Neural cell (in vitro differentiated cells): ENCODE data around the gene SYT5. TPM values are rescaled to one million over a fixed set of nuclear protein-coding genes. Genes with fewer than 3 reads are reported as not detected.

ENCODE experiments used
- H2AFZ ChIP-seq: fragments of 200-600, 300-800 bp; sonication (generic), shearing (Covaris generic); 2 replicates; pipeline ENCODE4 v1.6.0; 2014; ENCODE audit warnings: low read depth, mild to moderate bottlenecking, antibody characterized with exemption, low read length, moderate library complexity
- H3F3A ChIP-seq: fragments of 200-600 bp; shearing (Covaris generic); 2 replicates; pipeline ENCODE4 v1.6.1; 2016; ENCODE audit warnings: mild to moderate bottlenecking, moderate library complexity, mixed read lengths, antibody characterized with exemption, low read length; ENCODE audit not compliant: insufficient read depth, poor library complexity, severe bottlenecking
- H3K27ac ChIP-seq: fragments of 200-600, 300-800 bp; sonication (generic), shearing (Covaris generic); 2 replicates; pipeline ENCODE4 v1.5.1; 2014; ENCODE audit warnings: mild to moderate bottlenecking, low read length, moderate library complexity
- H3K27me3 ChIP-seq: fragments of 300-800, 200-600 bp; sonication (generic), shearing (Covaris generic); 2 replicates; pipeline ENCODE4 v1.6.0; 2014; ENCODE audit warnings: mild to moderate bottlenecking, low read depth, low read length, moderate library complexity; ENCODE audit not compliant: insufficient read depth
- H3K36me3 ChIP-seq: fragments of 300-800, 200-600 bp; sonication (generic), shearing (Covaris generic); 2 replicates; pipeline ENCODE4 v1.5.1; 2014; ENCODE audit warnings: mild to moderate bottlenecking, antibody characterized with exemption, low read length, moderate library complexity; ENCODE audit not compliant: insufficient read depth
- H3K4me2 ChIP-seq: fragments of 300-800, 200-600 bp; sonication (generic), shearing (Covaris generic); 2 replicates; pipeline ENCODE4 v1.6.0; 2014; ENCODE audit warnings: mild to moderate bottlenecking, low read length
- H3K4me3 ChIP-seq: fragments of 300-800, 200-600 bp; sonication (generic), shearing (Covaris generic); 2 replicates; pipeline ENCODE4 v1.5.1; 2014; ENCODE audit warnings: mild to moderate bottlenecking, low read length, moderate library complexity
- H3K79me2 ChIP-seq: fragments of 200-600 bp; shearing (Covaris generic); replicated peaks from 2 replicates; pipeline ENCODE4 v1.6.0; 2014; ENCODE audit warnings: mild to moderate bottlenecking, low read length, moderate library complexity; ENCODE audit not compliant: insufficient read depth
- H3K9ac ChIP-seq: fragments of 300-800, 200-600 bp; sonication (generic), shearing (Covaris generic); 2 replicates; pipeline ENCODE4 v1.6.1; 2016; ENCODE audit warnings: mild to moderate bottlenecking, low read length, mixed read lengths
- H3K9me2 ChIP-seq: fragments of 200-600 bp; shearing (Covaris generic); 2 replicates; pipeline ENCODE4 v1.6.1; 2016; ENCODE audit warnings: mild to moderate bottlenecking, low read length, mixed read lengths; ENCODE audit not compliant: insufficient read depth
- H3K9me3 ChIP-seq: fragments of 200-600, 300-800 bp; sonication (generic), shearing (Covaris generic); 2 replicates; pipeline ENCODE4 v1.6.1; 2016; ENCODE audit warnings: mild to moderate bottlenecking, mixed run types, low read length, moderate library complexity, mixed read lengths
- H4K20me1 ChIP-seq: fragments of 200-600 bp; shearing (Covaris generic); 2 replicates; pipeline ENCODE4 v1.6.1; 2016; ENCODE audit warnings: mild to moderate bottlenecking, mixed run types; ENCODE audit not compliant: insufficient read depth
- EP300 ChIP-seq: fragments of 450-650 bp; conservative IDR thresholded peaks from 2 replicates; pipeline ENCODE4 v1.6.1; 2014; ENCODE audit warnings: antibody characterized with exemption, mild to moderate bottlenecking, moderate library complexity; ENCODE audit not compliant: poor library complexity, severe bottlenecking
- MXI1 ChIP-seq: fragments of 450-650 bp; conservative IDR thresholded peaks from 2 replicates; pipeline ENCODE4 v1.6.1; 2014; ENCODE audit warnings: antibody characterized with exemption, mild to moderate bottlenecking; ENCODE audit not compliant: poor library complexity, severe bottlenecking
- POLR2AphosphoS5 ChIP-seq: IDR thresholded peaks from 2 replicates; pipeline ENCODE4 v1.6.1; 2012
- RAD21 ChIP-seq: fragments of 450-650 bp; conservative IDR thresholded peaks from 2 replicates; pipeline ENCODE4 v1.6.1; 2014; ENCODE audit warnings: antibody characterized with exemption, mild to moderate bottlenecking, moderate library complexity
- SMC3 ChIP-seq: fragments of 450-650 bp; conservative IDR thresholded peaks from 2 replicates; pipeline ENCODE4 v1.6.1; 2014; ENCODE audit warnings: antibody characterized with exemption, mild to moderate bottlenecking, moderate library complexity; ENCODE audit not compliant: poor library complexity
- TAF1 ChIP-seq: IDR thresholded peaks from 2 replicates; pipeline ENCODE4 v1.6.1; 2012; ENCODE audit warnings: low read depth
- polyA plus RNA-seq: library from polyadenylated mRNA; depleted of rRNA; stranded (reverse); fragments of >200 nt; gene quantifications from 2 replicates; pipeline ENCODE4 v1.2.3, GENCODE V29; 2014
- small RNA-seq, 3 experiments: library from RNA; depleted of rRNA; stranded (forward); fragments of <200 nt; gene quantifications; one replicate each; pipeline ENCODE3, GENCODE V24; 2012
- TF ChIP-seq, protein P1 (sequence below): IDR thresholded peaks from 2 replicates; pipeline ENCODE4 v1.6.1; 2012; ENCODE audit warnings: borderline replicate concordance
- TF ChIP-seq, protein P2 (sequence below): fragments of 450-650 bp; IDR thresholded peaks from 2 replicates; pipeline ENCODE4 v1.5.1; 2014; ENCODE audit warnings: antibody characterized with exemption, mild to moderate bottlenecking, moderate library complexity; ENCODE audit not compliant: poor library complexity, severe bottlenecking

The SYT5 gene
- polyA plus RNA-seq, 1 donor from 2014 or later = 237 TPM

GRCh38 chr19:55131421-55131820 lies 48.7 kb downstream of the SYT5 start:
- no peaks in the 10 kb centered on the region for H3F3A ChIP-seq
- TF ChIP-seq MXI1 = no peak
- TF ChIP-seq EP300 = no peak
- TF ChIP-seq TAF1 = no peak
- no peak for TF ChIP-seq POLR2AphosphoS5
- TF ChIP-seq, protein P1, sequence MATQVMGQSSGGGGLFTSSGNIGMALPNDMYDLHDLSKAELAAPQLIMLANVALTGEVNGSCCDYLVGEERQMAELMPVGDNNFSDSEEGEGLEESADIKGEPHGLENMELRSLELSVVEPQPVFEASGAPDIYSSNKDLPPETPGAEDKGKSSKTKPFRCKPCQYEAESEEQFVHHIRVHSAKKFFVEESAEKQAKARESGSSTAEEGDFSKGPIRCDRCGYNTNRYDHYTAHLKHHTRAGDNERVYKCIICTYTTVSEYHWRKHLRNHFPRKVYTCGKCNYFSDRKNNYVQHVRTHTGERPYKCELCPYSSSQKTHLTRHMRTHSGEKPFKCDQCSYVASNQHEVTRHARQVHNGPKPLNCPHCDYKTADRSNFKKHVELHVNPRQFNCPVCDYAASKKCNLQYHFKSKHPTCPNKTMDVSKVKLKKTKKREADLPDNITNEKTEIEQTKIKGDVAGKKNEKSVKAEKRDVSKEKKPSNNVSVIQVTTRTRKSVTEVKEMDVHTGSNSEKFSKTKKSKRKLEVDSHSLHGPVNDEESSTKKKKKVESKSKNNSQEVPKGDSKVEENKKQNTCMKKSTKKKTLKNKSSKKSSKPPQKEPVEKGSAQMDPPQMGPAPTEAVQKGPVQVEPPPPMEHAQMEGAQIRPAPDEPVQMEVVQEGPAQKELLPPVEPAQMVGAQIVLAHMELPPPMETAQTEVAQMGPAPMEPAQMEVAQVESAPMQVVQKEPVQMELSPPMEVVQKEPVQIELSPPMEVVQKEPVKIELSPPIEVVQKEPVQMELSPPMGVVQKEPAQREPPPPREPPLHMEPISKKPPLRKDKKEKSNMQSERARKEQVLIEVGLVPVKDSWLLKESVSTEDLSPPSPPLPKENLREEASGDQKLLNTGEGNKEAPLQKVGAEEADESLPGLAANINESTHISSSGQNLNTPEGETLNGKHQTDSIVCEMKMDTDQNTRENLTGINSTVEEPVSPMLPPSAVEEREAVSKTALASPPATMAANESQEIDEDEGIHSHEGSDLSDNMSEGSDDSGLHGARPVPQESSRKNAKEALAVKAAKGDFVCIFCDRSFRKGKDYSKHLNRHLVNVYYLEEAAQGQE = no peak
- TF ChIP-seq SMC3 = no peak
- TF ChIP-seq, protein P2, sequence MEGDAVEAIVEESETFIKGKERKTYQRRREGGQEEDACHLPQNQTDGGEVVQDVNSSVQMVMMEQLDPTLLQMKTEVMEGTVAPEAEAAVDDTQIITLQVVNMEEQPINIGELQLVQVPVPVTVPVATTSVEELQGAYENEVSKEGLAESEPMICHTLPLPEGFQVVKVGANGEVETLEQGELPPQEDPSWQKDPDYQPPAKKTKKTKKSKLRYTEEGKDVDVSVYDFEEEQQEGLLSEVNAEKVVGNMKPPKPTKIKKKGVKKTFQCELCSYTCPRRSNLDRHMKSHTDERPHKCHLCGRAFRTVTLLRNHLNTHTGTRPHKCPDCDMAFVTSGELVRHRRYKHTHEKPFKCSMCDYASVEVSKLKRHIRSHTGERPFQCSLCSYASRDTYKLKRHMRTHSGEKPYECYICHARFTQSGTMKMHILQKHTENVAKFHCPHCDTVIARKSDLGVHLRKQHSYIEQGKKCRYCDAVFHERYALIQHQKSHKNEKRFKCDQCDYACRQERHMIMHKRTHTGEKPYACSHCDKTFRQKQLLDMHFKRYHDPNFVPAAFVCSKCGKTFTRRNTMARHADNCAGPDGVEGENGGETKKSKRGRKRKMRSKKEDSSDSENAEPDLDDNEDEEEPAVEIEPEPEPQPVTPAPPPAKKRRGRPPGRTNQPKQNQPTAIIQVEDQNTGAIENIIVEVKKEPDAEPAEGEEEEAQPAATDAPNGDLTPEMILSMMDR = no peak
- no peak for TF ChIP-seq RAD21
- H3K27me3 ChIP-seq = no peaks in the 10 kb centered on the region
- H3K9me3 ChIP-seq = no peaks in the 10 kb centered on the region
- no peaks in the 10 kb centered on the region for H3K9me2 ChIP-seq
- no peaks in the 10 kb centered on the region for H3K79me2 ChIP-seq
- H3K9ac ChIP-seq = no peak overlapping the region
- H3K4me2 ChIP-seq = no peak overlapping the region
- no peak overlapping the region for H3K27ac ChIP-seq
- H3K36me3 ChIP-seq = no peaks in the 10 kb centered on the region
- no peaks in the 10 kb centered on the region for H4K20me1 ChIP-seq
- no peak overlapping the region for H3K4me3 ChIP-seq
- H2AFZ ChIP-seq = no peak overlapping the region

Small RNAs within 50 kb of the gene (small RNA-seq; reads per million reads assigned to genes)
- gene MIR7975 = 0 reads per million in 3 experiments
- 0 reads per million in 3 experiments for gene RF01210

Other genes starting within 250 kb of the SYT5 start
- not detected in 2 replicates for gene NLRP7, start 232.8 kb downstream of the SYT5 start, polyA plus RNA-seq
- gene NLRP2, start 213.9 kb downstream of the SYT5 start, polyA plus RNA-seq = not detected in 2 replicates
- 0.31 TPM in 1 of 2 replicates, not detected in the other for gene GP6, start 142.0 kb downstream of the SYT5 start, polyA plus RNA-seq
- 9.8 and 14.2 TPM in 2 replicates for gene RDH13, start 117.1 kb downstream of the SYT5 start, polyA plus RNA-seq
- gene EPS8L1, start 104.4 kb downstream of the SYT5 start, polyA plus RNA-seq = 25.5 and 28.0 TPM in 2 replicates
- 109 and 137 TPM in 2 replicates for gene PPP1R12C, start 62.7 kb downstream of the SYT5 start, polyA plus RNA-seq
- 4.0 and 6.2 TPM in 2 replicates for gene TNNT1, start 31.1 kb downstream of the SYT5 start, polyA plus RNA-seq
- gene TNNI3, start 22.6 kb downstream of the SYT5 start, polyA plus RNA-seq = 22.5 and 22.6 TPM in 2 replicates
- gene DNAAF3, start 13.7 kb downstream of the SYT5 start, polyA plus RNA-seq = 0.38 and 2.2 TPM in 2 replicates
- gene PTPRH, start 29.2 kb upstream of the SYT5 start, polyA plus RNA-seq = 0.54 and 0.56 TPM in 2 replicates
- gene TMEM86B, start 48.5 kb upstream of the SYT5 start, polyA plus RNA-seq = 0.84 and 2.3 TPM in 2 replicates
- 20.0 and 33.0 TPM in 2 replicates for gene PPP6R1, start 78.7 kb upstream of the SYT5 start, polyA plus RNA-seq
- 61.1 and 86.8 TPM in 2 replicates for gene HSPBP1, start 99.8 kb upstream of the SYT5 start, polyA plus RNA-seq
- 213 and 244 TPM in 2 replicates for gene BRSK1, start 103.7 kb upstream of the SYT5 start, polyA plus RNA-seq
- not detected in 2 replicates for gene TMEM150B, start 145.1 kb upstream of the SYT5 start, polyA plus RNA-seq
- 50.9 and 72.1 TPM in 2 replicates for gene KMT5C, start 159.6 kb upstream of the SYT5 start, polyA plus RNA-seq
- gene COX6B2, start 174.4 kb upstream of the SYT5 start, polyA plus RNA-seq = 0.17 TPM in 1 of 2 replicates, not detected in the other
- not detected in 2 replicates for gene GARIN5B, start 183.0 kb upstream of the SYT5 start, polyA plus RNA-seq
- gene IL11, start 190.2 kb upstream of the SYT5 start, polyA plus RNA-seq = 0.62 and 1.7 TPM in 2 replicates
- gene TMEM190, start 196.5 kb upstream of the SYT5 start, polyA plus RNA-seq = not detected in 2 replicates
- not detected in 2 replicates for gene TMEM238, start 204.0 kb upstream of the SYT5 start, polyA plus RNA-seq
- 135 and 195 TPM in 2 replicates for gene RPL28, start 205.6 kb upstream of the SYT5 start, polyA plus RNA-seq
- 119 and 188 TPM in 2 replicates for gene UBE2S, start 227.5 kb upstream of the SYT5 start, polyA plus RNA-seq